Lower leg skin (tissue), 3 donors: ENCODE measurements around the gene WWOX.

Experiments
- POLR2A ChIP-seq, 2 donors: fragments of 450-650 bp; IDR thresholded peaks; one replicate each; pipeline ENCODE4 v1.6.1; 2016 to 2017; ENCODE audit warnings: antibody characterized with exemption in 2 of 2, mild to moderate bottlenecking in 1 of 2, moderate library complexity in 1 of 2
- TF ChIP-seq, protein P1 (sequence below), 3 donors: fragments of 450-650 bp; IDR thresholded peaks; one replicate each; pipeline ENCODE4 v1.5.1; 2016; ENCODE audit warnings: antibody characterized with exemption in 3 of 3, mild to moderate bottlenecking in 3 of 3, moderate library complexity in 2 of 3

DNA sequence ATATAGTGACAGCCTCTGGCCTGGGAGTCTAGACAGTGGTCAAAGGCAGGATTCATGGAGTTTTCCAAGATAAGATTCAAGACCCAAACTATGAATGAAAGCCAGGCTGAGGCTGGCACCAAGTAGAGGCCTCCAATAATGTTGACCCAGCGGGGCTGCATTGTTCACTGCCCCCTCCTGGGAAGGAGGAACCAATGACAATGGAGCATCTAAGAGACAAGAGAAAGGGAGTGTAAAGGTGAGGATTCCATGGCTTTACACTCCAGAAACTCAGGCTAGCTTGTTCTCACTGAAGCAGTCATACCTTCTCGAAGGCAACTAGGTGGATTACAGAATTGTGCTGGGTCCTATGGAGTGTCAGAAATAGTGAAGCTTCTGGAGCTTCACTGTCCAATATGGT is 380.3 kb downstream of the WWOX start:
- TF ChIP-seq, protein P1, sequence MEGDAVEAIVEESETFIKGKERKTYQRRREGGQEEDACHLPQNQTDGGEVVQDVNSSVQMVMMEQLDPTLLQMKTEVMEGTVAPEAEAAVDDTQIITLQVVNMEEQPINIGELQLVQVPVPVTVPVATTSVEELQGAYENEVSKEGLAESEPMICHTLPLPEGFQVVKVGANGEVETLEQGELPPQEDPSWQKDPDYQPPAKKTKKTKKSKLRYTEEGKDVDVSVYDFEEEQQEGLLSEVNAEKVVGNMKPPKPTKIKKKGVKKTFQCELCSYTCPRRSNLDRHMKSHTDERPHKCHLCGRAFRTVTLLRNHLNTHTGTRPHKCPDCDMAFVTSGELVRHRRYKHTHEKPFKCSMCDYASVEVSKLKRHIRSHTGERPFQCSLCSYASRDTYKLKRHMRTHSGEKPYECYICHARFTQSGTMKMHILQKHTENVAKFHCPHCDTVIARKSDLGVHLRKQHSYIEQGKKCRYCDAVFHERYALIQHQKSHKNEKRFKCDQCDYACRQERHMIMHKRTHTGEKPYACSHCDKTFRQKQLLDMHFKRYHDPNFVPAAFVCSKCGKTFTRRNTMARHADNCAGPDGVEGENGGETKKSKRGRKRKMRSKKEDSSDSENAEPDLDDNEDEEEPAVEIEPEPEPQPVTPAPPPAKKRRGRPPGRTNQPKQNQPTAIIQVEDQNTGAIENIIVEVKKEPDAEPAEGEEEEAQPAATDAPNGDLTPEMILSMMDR (IDR thresholded peaks at IDR 0.05): no peak
- TF ChIP-seq POLR2A (IDR thresholded peaks at IDR 0.05): no peak
